Mononuclear cell (primary cell): ENCODE measurements around the gene TMEM202. TPM values are rescaled to one million over a fixed set of nuclear protein-coding genes. Genes with fewer than 3 reads are reported as not detected.
"Not testable (repeated sequence)": the region's sequence is repeated elsewhere in the genome, so short reads cannot be mapped to it uniquely, and the experiment has no call there.

Experiments used
- H3K27me3 ChIP-seq: 2 replicates; pipeline ENCODE4 v1.6.0; 2011; ENCODE audit warnings: low read length, control low read depth; ENCODE audit not compliant: insufficient read depth
- H3K4me1 ChIP-seq: 2 replicates; pipeline ENCODE4 v1.5.1; 2011; ENCODE audit warnings: mild to moderate bottlenecking, low read length, control low read depth; ENCODE audit not compliant: insufficient read depth
- H3K4me3 ChIP-seq: 2 replicates; pipeline ENCODE4 v1.5.1; 2011; ENCODE audit warnings: mild to moderate bottlenecking, low read length, moderate library complexity
- H3K9me3 ChIP-seq: 2 replicates; pipeline ENCODE4 v1.5.1; 2011; ENCODE audit warnings: low read depth, mild to moderate bottlenecking, control low read depth, low read length
- total RNA-seq: library from RNA; depleted of rRNA; stranded (reverse); fragments of >200 nt; gene quantifications from one replicate; pipeline ENCODE4 v1.2.3, GENCODE V29; 2012

TMEM202 gene, protein sequence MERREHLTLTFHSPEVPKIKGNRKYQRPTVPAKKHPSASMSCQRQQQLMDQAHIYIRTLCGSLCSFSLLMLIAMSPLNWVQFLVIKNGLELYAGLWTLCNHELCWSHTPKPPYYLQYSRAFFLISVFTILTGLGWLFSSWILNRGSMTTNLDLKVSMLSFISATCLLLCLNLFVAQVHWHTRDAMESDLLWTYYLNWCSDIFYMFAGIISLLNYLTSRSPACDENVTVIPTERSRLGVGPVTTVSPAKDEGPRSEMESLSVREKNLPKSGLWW
- total RNA-seq = not detected

DNA sequence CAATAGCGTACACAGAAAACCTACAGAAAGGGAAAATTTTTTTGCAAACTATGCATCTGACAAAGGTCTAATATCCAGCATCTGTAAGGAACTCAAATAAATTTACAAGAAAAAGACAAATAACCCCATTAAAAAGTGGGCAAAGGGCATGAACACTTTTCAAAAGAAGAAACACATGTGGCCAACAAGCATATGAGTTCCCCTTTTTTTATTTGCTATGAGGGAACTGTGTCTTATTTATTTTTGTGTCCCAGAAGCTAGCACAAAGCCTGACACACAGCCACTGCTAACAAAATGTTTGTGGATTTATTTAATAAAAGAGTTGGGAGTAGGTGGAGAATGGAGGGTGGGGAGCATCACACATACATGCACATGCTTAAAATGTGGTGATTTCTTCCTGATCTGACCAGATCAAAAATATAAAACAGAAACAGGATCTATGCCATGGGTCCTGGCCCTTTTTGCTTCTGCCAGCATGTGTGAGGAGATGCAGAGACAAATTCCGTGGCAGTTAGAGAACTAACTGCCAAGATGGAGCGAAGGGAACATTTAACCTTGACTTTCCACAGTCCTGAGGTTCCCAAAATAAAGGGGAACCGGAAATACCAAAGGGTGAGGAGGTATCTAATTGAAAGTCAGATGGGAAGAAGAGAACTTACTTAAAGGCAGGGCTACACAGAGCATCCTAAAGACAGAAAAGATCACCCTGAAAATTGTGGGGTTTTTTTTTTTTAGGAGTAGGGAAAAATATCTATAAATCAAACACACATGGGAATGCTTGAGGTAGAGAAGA is at the start of gene TMEM202:
TMEM202 (plus strand) TSS at position 510 of the 793 bp plus-strand sequence; CDS start at position 532, 22 bp downstream.
- Histone ChIP-seq H3K9me3 (no peaks in the 10 kb centered on the region), H3K27me3 (peaks cover under 1% of the 10 kb centered on the region), H3K4me1 (peaks cover 10% of the 10 kb centered on the region), H3K4me3 (no peak within 1 kb of the TSS)

GRCh38 chr15:72353266-72353665 is 44.8 kb upstream of the TMEM202 start:
- no peaks in the 10 kb centered on the region for H3K27me3 ChIP-seq
- no peaks in the 10 kb centered on the region for H3K9me3 ChIP-seq
- peaks cover 9% of the 10 kb centered on the region for H3K4me1 ChIP-seq
- H3K4me3 ChIP-seq = no peak overlapping the region

DNA sequence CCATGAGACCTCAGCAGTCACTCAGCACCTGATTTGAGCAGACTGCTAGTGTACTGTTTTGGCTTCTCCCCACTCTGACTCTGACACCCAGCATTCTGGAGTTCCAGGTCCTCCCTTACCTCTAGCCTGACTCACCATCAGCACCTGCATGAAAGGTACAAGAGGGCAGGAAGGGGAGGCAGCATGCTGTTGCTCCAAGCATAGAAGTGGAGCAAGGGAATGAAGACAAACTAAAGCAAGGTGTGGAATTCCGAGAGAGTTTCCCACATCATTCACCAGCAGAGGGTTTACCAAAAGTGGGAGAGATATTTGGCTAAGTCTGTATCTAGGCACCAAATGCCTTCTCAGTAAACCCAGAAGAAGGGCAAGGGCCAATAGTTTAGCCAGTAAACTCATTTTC is 43.6 kb upstream of the TMEM202 start:
- peaks cover 21% of the 10 kb centered on the region for H3K4me1 ChIP-seq
- no peaks in the 10 kb centered on the region for H3K27me3 ChIP-seq
- no peaks in the 10 kb centered on the region for H3K9me3 ChIP-seq
- H3K4me3 ChIP-seq = no peak overlapping the region

- no peak overlapping the region for H3K4me3 ChIP-seq
- H3K4me1 ChIP-seq = peaks cover 31% of the 10 kb centered on the region
- H3K9me3 ChIP-seq = no peaks in the 10 kb centered on the region
- H3K27me3 ChIP-seq = no peaks in the 10 kb centered on the region
These were observed 40.0 kb upstream of the TMEM202 start for GRCh38 chr15:72358121-72358520.

DNA sequence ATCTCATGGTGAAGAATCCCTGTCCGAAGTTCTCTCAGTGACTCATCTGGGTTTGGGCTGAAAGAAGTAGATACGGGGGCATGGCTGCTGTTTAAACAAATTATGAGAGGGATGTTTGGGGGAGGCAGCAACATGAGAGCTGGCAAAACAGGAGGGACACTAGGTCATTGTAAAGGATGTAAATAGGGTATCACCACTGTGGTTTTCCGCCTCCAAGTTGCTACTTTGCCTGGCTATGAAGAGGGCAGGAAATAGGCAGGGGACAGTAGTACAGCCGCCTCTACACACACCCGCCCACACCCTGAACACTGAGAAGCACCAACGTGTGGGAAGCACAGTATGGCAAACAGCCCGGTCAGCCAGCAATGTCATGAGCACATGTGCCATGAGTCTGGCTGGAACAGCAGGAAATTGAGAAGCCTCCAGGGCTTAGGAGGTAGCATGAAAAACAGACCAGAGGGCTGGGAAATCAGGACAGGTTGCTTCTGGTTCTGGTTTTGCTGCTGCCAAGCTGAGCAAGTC is 39.4 kb upstream of the TMEM202 start:
- no peaks in the 10 kb centered on the region for H3K9me3 ChIP-seq
- no peak overlapping the region for H3K4me3 ChIP-seq
- no peaks in the 10 kb centered on the region for H3K27me3 ChIP-seq

GRCh38 chr15:72361176-72361575 is 36.9 kb upstream of the TMEM202 start:
- no peaks in the 10 kb centered on the region for H3K27me3 ChIP-seq
- peaks cover 37% of the 10 kb centered on the region for H3K4me1 ChIP-seq
- H3K9me3 ChIP-seq = no peaks in the 10 kb centered on the region
- H3K4me3 ChIP-seq = no peak overlapping the region

More for the DNA sequence above, 39.4 kb upstream of the TMEM202 start:
- peaks cover 31% of the 10 kb centered on the region for H3K4me1 ChIP-seq

DNA sequence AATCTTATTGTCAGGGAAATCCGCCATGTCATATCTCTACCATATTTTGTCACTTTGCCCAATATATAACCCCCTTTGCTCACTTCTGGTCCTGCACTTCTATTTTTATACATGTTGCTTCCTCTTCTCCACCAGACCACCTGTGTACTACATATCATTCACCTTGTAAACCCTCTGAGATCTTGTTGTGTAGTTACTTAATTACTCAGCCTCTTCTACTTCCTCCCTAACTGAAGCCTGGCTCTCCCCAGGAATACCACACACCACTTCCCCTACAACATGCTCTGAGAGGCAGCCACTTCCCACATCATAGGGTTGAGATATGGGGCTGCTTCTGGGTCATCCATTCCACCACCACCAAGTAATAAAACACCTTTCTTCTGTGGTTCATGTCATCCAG is 32.3 kb upstream of the TMEM202 start:
- Histone ChIP-seq H3K27me3 (no peaks in the 10 kb centered on the region), H3K4me1 (peaks cover 57% of the 10 kb centered on the region), H3K9me3 (no peaks in the 10 kb centered on the region), H3K4me3 (no peak overlapping the region)

- H3K4me3 ChIP-seq = no peak overlapping the region
- peaks cover 77% of the 10 kb centered on the region for H3K4me1 ChIP-seq
- H3K9me3 ChIP-seq = no peaks in the 10 kb centered on the region
These were observed 29.8 kb upstream of the TMEM202 start for GRCh38 chr15:72368325-72368724.

DNA sequence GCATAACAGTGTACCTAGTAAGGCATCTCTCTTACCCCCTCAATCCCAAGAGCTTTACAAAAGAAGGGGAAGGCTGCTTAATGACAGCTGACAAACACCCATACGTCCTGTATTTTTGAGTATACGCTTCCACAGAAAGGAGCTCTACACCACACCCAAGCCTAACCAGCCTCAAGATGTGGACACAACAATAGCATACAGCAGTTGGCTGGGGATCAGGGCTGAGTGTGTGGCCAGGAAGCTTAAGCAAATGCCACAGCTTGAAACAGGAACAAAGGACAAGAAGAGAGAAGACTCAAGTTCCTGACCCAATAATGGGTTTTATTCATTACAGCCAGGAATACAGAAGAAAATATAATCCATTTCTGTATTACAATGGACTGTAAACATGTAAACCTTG is 29.2 kb upstream of the TMEM202 start:
- no peaks in the 10 kb centered on the region for H3K27me3 ChIP-seq
- no peak overlapping the region for H3K4me3 ChIP-seq
- H3K4me1 ChIP-seq = peaks cover 83% of the 10 kb centered on the region
- no peaks in the 10 kb centered on the region for H3K9me3 ChIP-seq

More at GRCh38 chr15:72368325-72368724, 29.8 kb upstream of the TMEM202 start:
- H3K27me3 ChIP-seq = no peaks in the 10 kb centered on the region

- Histone ChIP-seq H3K4me3 (no peak overlapping the region), H3K27me3 (no peaks in the 10 kb centered on the region), H3K4me1 (peaks cover 93% of the 10 kb centered on the region), H3K9me3 (no peaks in the 10 kb centered on the region)
These were observed 28.1 kb upstream of the TMEM202 start for GRCh38 chr15:72369964-72370363.

- no peaks in the 10 kb centered on the region for H3K27me3 ChIP-seq
- H3K9me3 ChIP-seq = no peaks in the 10 kb centered on the region
- H3K4me1 ChIP-seq = peaks cover 93% of the 10 kb centered on the region
- H3K4me3 ChIP-seq = no peak overlapping the region
These were observed 25.7 kb upstream of the TMEM202 start for GRCh38 chr15:72372361-72372760.

GRCh38 chr15:72375501-72375845 is 22.6 kb upstream of the TMEM202 start:
- Histone ChIP-seq H3K27me3 (no peaks in the 10 kb centered on the region), H3K4me1 (peaks cover 62% of the 10 kb centered on the region), H3K9me3 (no peaks in the 10 kb centered on the region), H3K4me3 (peak overlapping the region; percentile 84)

DNA sequence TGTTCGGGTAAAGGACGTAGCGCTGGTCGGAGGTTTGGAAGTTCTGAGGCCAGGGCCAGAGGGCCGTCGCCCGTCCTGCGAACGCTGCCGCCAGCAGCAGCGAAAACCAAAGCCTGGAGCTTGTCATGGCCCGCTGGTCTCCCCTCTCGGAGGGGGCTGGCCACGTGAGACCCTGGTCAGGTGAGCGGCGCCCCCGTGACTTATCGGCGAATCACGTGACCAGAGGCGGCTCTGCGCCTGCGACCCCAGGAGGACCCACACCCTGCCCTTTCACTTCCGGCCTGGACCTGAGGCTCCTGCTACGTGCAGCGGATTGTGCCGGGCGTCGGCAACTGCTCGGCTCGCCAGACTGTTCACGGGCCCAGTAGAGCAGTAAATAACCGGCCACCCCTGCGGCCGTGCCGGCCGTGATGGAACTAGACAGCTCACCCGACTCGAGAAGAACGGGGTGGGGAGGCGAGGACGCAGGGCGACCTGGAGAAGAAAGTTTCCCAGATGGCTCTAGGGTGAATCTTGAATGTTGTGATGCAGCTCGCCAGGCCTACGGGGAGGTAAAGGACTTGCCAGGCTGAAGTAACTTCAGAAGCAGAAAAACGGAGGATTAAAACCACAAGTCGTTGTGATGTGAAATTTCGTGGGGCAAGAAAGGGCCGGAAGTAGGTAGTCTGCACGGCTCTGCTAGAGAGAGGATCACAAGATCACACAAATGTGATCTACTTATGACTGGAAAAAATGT is 22.1 kb upstream of the TMEM202 start, which contains the start of gene HEXA:
HEXA (minus strand) TSS at position 169 of the 736 bp plus-strand sequence; CDS start at position 127, 42 bp downstream.
- no peaks in the 10 kb centered on the region for H3K9me3 ChIP-seq
- H3K4me1 ChIP-seq = peaks cover 57% of the 10 kb centered on the region
- peak within 1 kb of the TSS; percentile 84 for H3K4me3 ChIP-seq
- no peaks in the 10 kb centered on the region for H3K27me3 ChIP-seq

DNA sequence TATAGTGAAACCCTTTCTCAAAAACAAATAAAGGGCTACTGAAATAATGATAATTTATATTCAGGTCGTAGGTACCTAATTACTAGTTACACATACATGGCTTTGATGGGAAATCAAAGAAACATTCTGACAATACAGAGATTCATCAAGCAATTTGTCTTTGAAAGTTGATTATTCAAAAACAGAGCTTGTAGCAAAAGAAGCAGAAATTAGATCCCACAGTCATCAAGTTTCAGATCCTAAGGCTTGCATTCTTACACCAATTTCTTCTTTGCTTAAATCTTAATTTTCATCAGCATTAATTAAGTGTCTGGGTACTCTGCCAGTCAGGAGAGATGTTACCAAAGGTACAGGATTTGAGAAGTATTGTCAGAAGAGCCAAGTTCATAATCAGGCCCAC is 20.8 kb upstream of the TMEM202 start:
- H3K27me3 ChIP-seq = no peaks in the 10 kb centered on the region
- no peak overlapping the region for H3K4me3 ChIP-seq
- H3K9me3 ChIP-seq = no peaks in the 10 kb centered on the region
- H3K4me1 ChIP-seq = peaks cover 44% of the 10 kb centered on the region

GRCh38 chr15:72379106-72379505 is 19.0 kb upstream of the TMEM202 start:
- peaks cover 27% of the 10 kb centered on the region for H3K4me1 ChIP-seq
- H3K4me3 ChIP-seq, H3K9me3 ChIP-seq, H3K27me3 ChIP-seq: not testable (repeated sequence)
